Testis (tissue), 2 donors: ENCODE data around the gene ADGRG3.

Experiments used
- CTCF ChIP-seq, 3 experiments: fragments of 450-650 bp in 2 of 3; fragments of 200-600 bp in 1 of 3; sonication (generic) in 1 of 3; IDR thresholded peaks; one replicate each; pipeline ENCODE4 v1.5.1; 2016 to 2019; ENCODE audit warnings: antibody characterized with exemption in 3 of 3, mild to moderate bottlenecking in 2 of 3, moderate library complexity in 1 of 3
- POLR2A ChIP-seq: fragments of 450-650 bp; IDR thresholded peaks from one replicate; pipeline ENCODE4 v1.6.1; 2017; ENCODE audit warnings: antibody characterized with exemption, mild to moderate bottlenecking, moderate library complexity

- TF ChIP-seq CTCF (IDR thresholded peaks at IDR 0.05) = no peak
- TF ChIP-seq POLR2A = no peak
Measured at GRCh38 chr16:57699481-57699880, 31.4 kb downstream of the ADGRG3 start.
